HEK293T (cell line): ENCODE results near the gene RCAN3.

Source experiments
- CTCF ChIA-PET: fragments of 350-600 bp; formaldehyde crosslinking; extraction: SDS; loops from one replicate; lab custom pipeline; 2021; ENCODE audit warnings: antibody characterized with exemption, inconsistent platforms; lab: Yijun Ruan, JAX
- POLR2A ChIA-PET: fragments of 350-600 bp; formaldehyde crosslinking; extraction: SDS; loops from one replicate; lab custom pipeline; 2020; ENCODE audit warnings: antibody characterized with exemption, inconsistent platforms; lab: Yijun Ruan, JAX
- DNase-seq: peaks from one replicate; pipeline ENCODE4 v3.0.0; 2012; ENCODE audit warnings: mixed read lengths; ENCODE audit errors: extremely low spot score
- ARNT ChIP-seq: fragments of 450-650 bp; IDR thresholded peaks from 2 replicates; pipeline ENCODE4 v1.6.1; 2017; ENCODE audit warnings: mild to moderate bottlenecking
- BHLHE40 ChIP-seq: fragments of 450-650 bp; IDR thresholded peaks from 2 replicates; pipeline ENCODE4 v1.6.1; 2016; ENCODE audit warnings: mild to moderate bottlenecking, moderate library complexity, borderline replicate concordance
- CTBP1 ChIP-seq: fragments of 450-650 bp; IDR thresholded peaks from 2 replicates; pipeline ENCODE4 v1.6.1; 2016; ENCODE audit warnings: borderline replicate concordance
- ELF4 ChIP-seq: fragments of 450-650 bp; IDR thresholded peaks from 2 replicates; pipeline ENCODE4 v1.6.1; 2017; ENCODE audit warnings: antibody characterized with exemption
- FOXA1 ChIP-seq: fragments of 450-650 bp; IDR thresholded peaks from 2 replicates; pipeline ENCODE4 v1.6.1; 2016; ENCODE audit warnings: mild to moderate bottlenecking
- FOXK2 ChIP-seq: fragments of 450-650 bp; IDR thresholded peaks from 2 replicates; pipeline ENCODE4 v1.6.1; 2016; ENCODE audit warnings: mild to moderate bottlenecking
- FOXM1 ChIP-seq: fragments of 450-650 bp; IDR thresholded peaks from 2 replicates; pipeline ENCODE4 v1.6.1; 2017; ENCODE audit warnings: mild to moderate bottlenecking, borderline replicate concordance
- HDGF ChIP-seq: fragments of 450-650 bp; IDR thresholded peaks from 2 replicates; pipeline ENCODE4 v1.6.1; 2017; ENCODE audit warnings: antibody characterized with exemption, borderline replicate concordance
- L3MBTL2 ChIP-seq: fragments of 450-650 bp; conservative IDR thresholded peaks from 2 replicates; pipeline ENCODE4 v1.6.1; 2016; ENCODE audit warnings: mild to moderate bottlenecking
- LEF1 ChIP-seq: fragments of 450-650 bp; IDR thresholded peaks from 2 replicates; pipeline ENCODE4 v1.6.1; 2017; ENCODE audit warnings: mild to moderate bottlenecking, borderline replicate concordance
- NFRKB ChIP-seq: fragments of 450-650 bp; IDR thresholded peaks from 2 replicates; pipeline ENCODE4 v1.6.1; 2016; ENCODE audit warnings: mild to moderate bottlenecking, moderate library complexity
- SP1 ChIP-seq: fragments of 450-650 bp; IDR thresholded peaks from 2 replicates; pipeline ENCODE4 v1.6.1; 2017
- SUZ12 ChIP-seq: fragments of 450-650 bp; IDR thresholded peaks from 2 replicates; pipeline ENCODE4 v1.6.1; 2016; ENCODE audit warnings: mild to moderate bottlenecking
- TARDBP ChIP-seq: fragments of 450-650 bp; IDR thresholded peaks from 2 replicates; pipeline ENCODE4 v1.6.1; 2016
- ZNF384 ChIP-seq: fragments of 450-650 bp; IDR thresholded peaks from 2 replicates; pipeline ENCODE4 v1.6.1; 2016
- TF ChIP-seq, protein P1 (sequence below): fragments of 450-650 bp; IDR thresholded peaks from 2 replicates; pipeline ENCODE4 v1.6.1; 2016

The RCAN3 gene

DNA sequence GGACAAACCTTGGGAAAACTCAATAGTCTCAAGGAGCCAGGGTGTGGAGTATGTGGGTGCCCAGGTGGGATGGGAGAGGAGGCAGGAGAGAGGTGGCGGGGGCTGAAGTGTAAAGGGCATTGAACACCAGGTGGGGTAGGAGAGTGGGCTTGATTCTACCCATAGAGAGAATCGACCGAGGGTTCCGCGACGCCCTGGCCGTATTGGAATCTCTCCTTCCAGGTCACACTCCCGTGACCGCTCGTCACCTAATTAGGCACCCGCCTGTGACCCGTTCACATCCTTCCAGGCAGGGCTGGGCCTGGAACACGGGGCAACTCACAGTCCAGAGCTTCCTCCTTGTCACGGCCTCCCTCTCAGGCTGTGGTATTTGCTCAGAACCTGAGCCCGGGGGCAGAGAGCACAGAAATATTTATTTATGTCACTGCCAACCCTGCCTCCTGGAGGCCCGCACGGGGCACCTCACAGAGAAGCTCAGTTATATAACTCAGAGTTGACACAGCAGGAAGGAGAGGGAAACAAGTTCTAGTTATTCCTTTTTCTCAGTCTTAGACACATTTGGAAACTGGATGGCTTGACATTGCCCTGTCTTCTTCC is 65.3 kb downstream of the RCAN3 start:
- CTCF ChIA-PET: no interaction called here
- TF ChIP-seq FOXA1: no peak
- no peak for TF ChIP-seq SUZ12
- TF ChIP-seq L3MBTL2: no peak
- no peak for TF ChIP-seq TARDBP
- no peak for TF ChIP-seq ELF4
- TF ChIP-seq, protein P1, sequence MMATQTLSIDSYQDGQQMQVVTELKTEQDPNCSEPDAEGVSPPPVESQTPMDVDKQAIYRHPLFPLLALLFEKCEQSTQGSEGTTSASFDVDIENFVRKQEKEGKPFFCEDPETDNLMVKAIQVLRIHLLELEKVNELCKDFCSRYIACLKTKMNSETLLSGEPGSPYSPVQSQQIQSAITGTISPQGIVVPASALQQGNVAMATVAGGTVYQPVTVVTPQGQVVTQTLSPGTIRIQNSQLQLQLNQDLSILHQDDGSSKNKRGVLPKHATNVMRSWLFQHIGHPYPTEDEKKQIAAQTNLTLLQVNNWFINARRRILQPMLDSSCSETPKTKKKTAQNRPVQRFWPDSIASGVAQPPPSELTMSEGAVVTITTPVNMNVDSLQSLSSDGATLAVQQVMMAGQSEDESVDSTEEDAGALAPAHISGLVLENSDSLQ: no peak
- TF ChIP-seq ARNT: no peak
- no peak for TF ChIP-seq CTBP1
- TF ChIP-seq SP1: no peak
- no peak for TF ChIP-seq BHLHE40
- TF ChIP-seq HDGF: no peak
- no peak for TF ChIP-seq NFRKB
- TF ChIP-seq FOXK2: no peak
- no peak for TF ChIP-seq ZNF384
- TF ChIP-seq LEF1: no peak
- no peak for TF ChIP-seq FOXM1
- POLR2A ChIA-PET: no interaction called here
- DNase-seq: no peak

DNA sequence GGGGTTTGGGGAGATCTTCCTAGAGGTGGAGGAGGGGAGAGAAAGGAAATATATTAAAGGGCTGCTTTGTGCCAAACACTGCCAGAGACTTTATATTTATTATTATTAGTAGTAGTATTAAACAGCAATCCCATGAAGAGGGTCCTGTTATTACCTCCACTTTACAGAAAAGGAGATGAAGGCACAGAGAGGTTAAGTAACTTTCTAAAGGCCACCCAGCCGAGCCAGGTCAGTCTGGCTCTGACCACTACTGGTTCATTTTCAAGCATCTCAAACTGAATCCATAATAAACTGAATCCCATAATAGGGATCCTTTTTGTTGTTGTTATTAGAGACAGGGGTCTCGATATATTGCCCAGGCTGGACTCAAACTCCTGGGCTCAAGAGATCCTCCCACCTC is 65.8 kb downstream of the RCAN3 start:
- DNase-seq: no peak
- ChIA-PET POLR2A (no interaction called here), CTCF (no interaction called here)
- TF ChIP-seq SUZ12: no peak
- no peak for TF ChIP-seq FOXM1
- TF ChIP-seq, protein P1: no peak

DNA sequence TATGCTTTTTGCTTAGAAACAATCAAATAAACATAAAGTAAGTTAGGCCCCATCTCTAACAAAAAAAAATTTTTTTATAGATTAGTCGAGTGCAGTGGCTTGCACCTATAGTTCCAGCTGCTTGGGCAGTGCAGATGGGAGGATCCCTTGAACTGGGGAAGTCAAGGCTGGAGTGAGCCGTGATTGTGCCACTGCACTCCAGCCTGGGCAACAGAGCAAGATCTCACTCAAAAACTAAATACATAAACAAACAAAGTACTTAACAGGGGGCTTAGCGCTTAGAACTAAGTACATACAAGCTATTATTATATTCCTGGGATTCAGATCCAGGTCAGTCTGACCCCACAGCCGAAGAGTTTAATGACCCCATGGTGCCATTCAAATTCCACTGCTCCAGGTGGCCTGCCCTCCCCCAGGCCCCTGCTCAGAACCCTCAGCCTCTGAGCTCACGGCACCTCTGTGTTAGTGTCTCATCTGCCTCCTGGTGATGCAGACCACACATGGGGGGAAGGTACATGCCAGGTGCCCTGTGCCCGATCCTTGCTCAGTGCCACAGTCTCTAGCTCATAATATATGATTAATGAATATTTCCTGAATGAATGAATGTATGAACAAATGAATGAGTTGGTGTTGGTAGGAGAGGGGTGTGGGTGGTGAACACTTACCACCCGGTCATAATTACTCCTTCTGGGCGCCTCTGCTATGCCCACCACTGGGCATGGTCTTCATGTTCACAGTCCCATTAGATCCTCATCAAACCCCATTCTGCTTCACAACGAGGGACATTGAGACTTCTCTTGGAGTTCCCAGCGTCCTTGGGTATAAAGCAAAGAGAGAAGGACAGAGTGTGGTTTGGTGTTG is 67.9 kb downstream of the RCAN3 start:
- no peak for DNase-seq
- ChIA-PET POLR2A (no interaction called here), CTCF (interaction anchor here (0.7 kb wide), 1 partner anchor 79 kb away, joined by 3 read pairs; no protein-coding TSS in a partner anchor)
- TF ChIP-seq L3MBTL2 (no peak), ZNF384 (no peak), BHLHE40 (no peak), HDGF (no peak), FOXK2 (no peak), ARNT (no peak)

DNA sequence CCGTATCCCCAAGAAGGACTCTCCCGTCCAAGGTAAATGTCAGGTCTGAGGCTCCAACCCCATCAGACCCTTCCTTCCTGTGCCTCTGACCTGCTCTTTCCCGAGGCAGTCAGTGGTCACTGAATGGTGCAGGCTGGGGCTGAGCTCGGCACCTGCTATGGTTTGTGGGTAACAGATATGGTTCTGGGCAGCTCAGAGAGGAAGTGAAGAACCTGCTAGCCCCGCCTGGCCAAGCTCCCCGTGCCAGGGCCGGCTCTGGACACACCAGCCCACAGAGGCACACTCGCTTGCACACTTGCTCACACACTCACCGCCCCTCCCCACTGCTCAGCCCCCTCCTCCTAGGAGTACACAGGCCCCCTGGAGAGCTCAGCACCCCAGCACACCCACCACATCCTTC is 69.7 kb downstream of the RCAN3 start:
- POLR2A ChIA-PET: interaction anchor here (1.1 kb wide), 1 partner anchor 10 kb away, joined by 3 read pairs; no protein-coding TSS in a partner anchor

DNA sequence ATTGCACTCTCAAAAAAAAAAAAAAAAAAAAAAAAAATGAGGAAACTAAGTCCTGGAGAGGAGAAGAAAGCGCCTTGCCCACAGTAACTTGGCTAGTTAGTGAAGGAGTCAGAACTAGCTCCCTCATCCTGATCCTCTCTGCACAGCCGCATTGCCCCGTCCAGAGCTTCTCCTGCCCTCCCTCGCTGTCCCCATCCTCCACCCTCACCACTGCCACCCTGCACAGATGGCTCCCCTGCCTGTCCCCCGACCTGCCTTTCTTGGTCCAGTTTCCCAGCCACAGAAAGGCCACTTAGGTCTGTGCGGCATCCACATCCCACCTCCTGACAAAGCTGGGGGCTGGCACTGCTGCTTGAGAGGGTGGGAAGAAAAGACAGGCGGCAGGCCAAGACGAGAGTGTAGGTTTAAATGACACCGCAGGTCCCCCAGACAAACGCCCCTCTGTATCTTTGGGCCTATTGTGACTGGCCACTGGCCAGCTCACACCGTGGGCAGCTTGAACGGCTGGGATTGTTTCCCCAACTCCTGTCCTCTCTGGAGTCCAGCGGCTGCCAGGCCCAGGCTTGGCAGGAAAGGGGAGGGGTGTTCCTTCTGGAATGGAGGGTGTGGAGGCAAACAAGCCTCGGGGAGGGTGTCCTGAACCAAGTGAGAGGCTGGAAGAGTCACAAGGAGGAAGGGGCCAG is 73.4 kb downstream of the RCAN3 start:
- no peak for DNase-seq
- ChIA-PET CTCF (interaction anchor here (0.6 to 2.7 kb wide), 2 partner anchors 11 to 322 kb away, joined by 3 to 18 read pairs; no protein-coding TSS in a partner anchor), POLR2A (no interaction called here)
- TF ChIP-seq ZNF384: no peak
- no peak for TF ChIP-seq ELF4
- no peak for TF ChIP-seq NFRKB
- no peak for TF ChIP-seq FOXK2
- TF ChIP-seq ARNT: no peak
- no peak for TF ChIP-seq CTBP1
- no peak for TF ChIP-seq BHLHE40
- TF ChIP-seq L3MBTL2: no peak
- TF ChIP-seq FOXM1: no peak
- TF ChIP-seq HDGF: no peak
- no peak for TF ChIP-seq FOXA1
- no peak for TF ChIP-seq TARDBP
- TF ChIP-seq LEF1: no peak
- TF ChIP-seq, protein P1: no peak
- TF ChIP-seq SUZ12: no peak
- TF ChIP-seq SP1: no peak

More for the DNA sequence above, 69.7 kb downstream of the RCAN3 start:
- no peak for TF ChIP-seq FOXM1
- TF ChIP-seq NFRKB: no peak
- no peak for TF ChIP-seq SUZ12
- TF ChIP-seq BHLHE40: no peak
- TF ChIP-seq ZNF384: no peak
- TF ChIP-seq HDGF: no peak
- TF ChIP-seq, protein P1: no peak
- CTCF ChIA-PET: no interaction called here
- no peak for DNase-seq

DNA sequence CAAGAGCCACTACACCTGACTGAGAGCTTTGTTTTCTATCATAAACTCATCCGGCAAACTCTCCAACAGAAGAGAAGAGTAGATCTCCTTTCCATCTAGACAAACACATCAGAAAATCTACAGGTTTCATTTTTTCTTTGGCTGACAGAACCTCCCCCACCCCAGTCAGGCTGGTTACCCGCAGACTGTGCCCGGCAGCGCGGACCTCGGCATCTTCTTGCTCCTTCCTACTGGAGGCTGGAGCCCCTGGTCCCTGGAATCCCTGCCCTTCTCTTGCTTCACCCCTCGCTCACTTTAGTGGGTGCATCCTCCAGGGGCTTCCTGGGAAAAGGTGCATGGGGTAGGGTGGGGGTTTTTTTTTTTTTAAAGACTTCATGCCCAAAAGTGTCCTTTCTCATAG is 76.2 kb downstream of the RCAN3 start:
- CTCF ChIA-PET: interaction anchor here (0.8 kb wide), 1 partner anchor 8 kb away, joined by 4 read pairs; no protein-coding TSS in a partner anchor
- TF ChIP-seq ELF4 (no peak), L3MBTL2 (no peak), FOXA1 (no peak), NFRKB (no peak), SUZ12 (no peak), LEF1 (no peak), FOXM1 (no peak), TARDBP (no peak), CTBP1 (no peak), FOXK2 (no peak), ARNT (no peak), SP1 (no peak), BHLHE40 (no peak), HDGF (no peak), ZNF384 (no peak)
- TF ChIP-seq, protein P1: no peak
- POLR2A ChIA-PET: no interaction called here
- DNase-seq: no peak
